ENCODE measurements around the gene OR10J5. TPM values are rescaled to one million over a fixed set of nuclear protein-coding genes. Genes with fewer than 3 reads are reported as not detected.
"Not testable (repeated sequence)": the region's sequence is repeated elsewhere in the genome, so short reads cannot be mapped to it uniquely, and the experiment has no call there.

Gene OR10J5, protein sequence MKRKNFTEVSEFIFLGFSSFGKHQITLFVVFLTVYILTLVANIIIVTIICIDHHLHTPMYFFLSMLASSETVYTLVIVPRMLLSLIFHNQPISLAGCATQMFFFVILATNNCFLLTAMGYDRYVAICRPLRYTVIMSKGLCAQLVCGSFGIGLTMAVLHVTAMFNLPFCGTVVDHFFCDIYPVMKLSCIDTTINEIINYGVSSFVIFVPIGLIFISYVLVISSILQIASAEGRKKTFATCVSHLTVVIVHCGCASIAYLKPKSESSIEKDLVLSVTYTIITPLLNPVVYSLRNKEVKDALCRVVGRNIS
- total RNA-seq: not detected
- long read RNA-seq: 0 reads

- ATAC-seq (no peak), DNase-seq (no peak)
- intact Hi-C loops (cut with DNase I, micrococcal nuclease): no loop called here
Measured at GRCh38 chr1:159535907-159536306, at the start of gene OR10J5. Gene OR10J5, minus strand, starts transcription at chr1:159536007. Its CDS starts 0 bp downstream, at chr1:159536007.

- intact Hi-C loops (cut with DNase I, micrococcal nuclease): no loop called here
- ATAC-seq (no peak), DNase-seq (no peak)
Measured at GRCh38 chr1:159584536-159584935, 48.7 kb upstream of the OR10J5 start.

GRCh38 chr1:159581422-159581821, 45.6 kb upstream of the OR10J5 start:
- ATAC-seq: no peak
- DNase-seq: no peak
- intact Hi-C loops (cut with DNase I, micrococcal nuclease): no loop called here

- ATAC-seq (no peak), DNase-seq (no peak)
- intact Hi-C loops (cut with DNase I, micrococcal nuclease): no loop called here
Measured at GRCh38 chr1:159580340-159580739, 44.5 kb upstream of the OR10J5 start.

DNA sequence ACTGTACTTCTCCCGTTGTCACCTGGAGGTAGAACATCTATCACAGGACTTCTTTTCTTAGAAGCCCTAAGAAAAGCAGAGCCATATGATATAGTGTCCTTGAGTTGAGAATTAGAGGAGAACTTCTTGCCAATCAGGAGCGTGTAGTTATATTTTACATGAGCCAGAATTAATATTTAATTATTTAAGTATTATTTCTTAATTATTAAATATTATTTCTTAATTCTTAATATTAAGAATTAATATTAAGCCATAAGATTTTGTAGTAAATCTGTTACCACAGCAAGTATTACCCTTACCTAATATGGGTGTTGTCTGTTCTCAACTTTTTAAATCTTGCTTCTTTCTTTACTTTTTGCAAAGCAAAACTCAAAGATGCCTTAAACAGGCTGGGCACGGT, 41.6 kb upstream of the OR10J5 start:
- intact Hi-C loops (cut with DNase I, micrococcal nuclease): no loop called here
- DNase-seq (no peak), ATAC-seq (no peak)

DNA sequence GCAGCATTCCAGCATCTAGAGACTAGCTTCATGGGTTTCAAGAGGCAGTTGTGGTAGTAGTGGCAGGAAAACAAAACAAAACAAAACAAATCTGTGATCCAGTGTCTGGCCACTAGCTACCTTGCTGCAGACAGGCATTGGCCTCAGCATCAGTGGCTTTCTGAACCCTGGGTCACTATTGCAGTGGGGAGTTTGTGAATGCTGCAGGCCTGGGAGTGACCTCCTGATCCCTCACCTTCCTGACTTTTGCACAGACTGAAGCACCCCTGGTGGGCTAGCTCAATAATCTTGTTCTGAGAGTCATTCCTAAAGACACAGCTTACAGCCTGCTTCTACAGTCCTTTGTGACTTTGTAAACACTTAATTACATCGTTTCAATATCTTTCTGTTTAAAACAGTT, 26.9 kb upstream of the OR10J5 start:
- DNase-seq (no peak), ATAC-seq (no peak)

GRCh38 chr1:159561497-159561896, 25.7 kb upstream of the OR10J5 start:
- ATAC-seq: no peak
- no peak for DNase-seq
- intact Hi-C loops (cut with DNase I, micrococcal nuclease): no loop called here

More for the DNA sequence above, 26.9 kb upstream of the OR10J5 start:
- intact Hi-C loops (cut with DNase I, micrococcal nuclease): no loop called here

DNA sequence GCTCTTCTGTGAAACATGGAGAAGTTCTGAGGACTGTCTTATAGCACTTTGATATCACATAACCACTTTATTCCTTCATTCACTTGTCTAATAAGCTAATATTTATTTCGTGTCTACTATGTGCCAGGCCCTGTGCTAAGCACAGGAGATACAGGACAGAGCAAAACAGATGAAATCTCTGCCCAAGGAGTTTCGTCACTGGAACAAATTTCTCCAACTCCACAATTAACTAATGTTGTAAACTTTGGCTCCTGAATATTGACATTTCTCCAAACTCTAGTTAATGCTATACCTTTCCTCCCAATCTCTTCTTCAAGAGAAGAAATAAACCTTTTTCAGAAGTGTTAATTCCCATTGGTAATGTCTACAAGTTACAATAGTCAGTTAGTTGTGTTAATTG, 24.8 kb upstream of the OR10J5 start:
- DNase-seq (no peak), ATAC-seq (no peak)
- intact Hi-C loops (cut with DNase I, micrococcal nuclease): no loop called here

GRCh38 chr1:159556931-159557369, 21.1 kb upstream of the OR10J5 start:
- no peak for DNase-seq
- no peak for ATAC-seq
- intact Hi-C loops (cut with DNase I, micrococcal nuclease): no loop called here

DNA sequence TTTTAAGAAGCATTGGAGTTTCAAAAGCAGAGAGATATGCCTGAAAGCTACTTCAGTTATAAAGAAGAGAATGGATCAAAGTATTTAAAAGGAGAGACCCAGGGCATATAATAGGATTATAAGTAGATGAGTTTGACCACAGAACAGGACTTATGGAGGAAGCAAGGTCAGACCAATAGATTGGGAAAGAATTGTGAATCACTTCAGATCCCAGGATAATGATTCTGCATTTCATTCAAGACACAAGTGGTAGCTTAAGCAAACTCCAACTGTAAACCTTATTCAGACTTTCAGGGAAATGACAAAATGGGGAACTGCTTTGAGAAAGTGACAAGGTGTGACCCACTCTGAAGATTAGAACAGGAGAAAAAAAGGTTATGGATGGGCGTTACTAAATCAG, 18.9 kb upstream of the OR10J5 start:
- no peak for ATAC-seq
- intact Hi-C loops (cut with DNase I, micrococcal nuclease): no loop called here
- DNase-seq: no peak

DNA sequence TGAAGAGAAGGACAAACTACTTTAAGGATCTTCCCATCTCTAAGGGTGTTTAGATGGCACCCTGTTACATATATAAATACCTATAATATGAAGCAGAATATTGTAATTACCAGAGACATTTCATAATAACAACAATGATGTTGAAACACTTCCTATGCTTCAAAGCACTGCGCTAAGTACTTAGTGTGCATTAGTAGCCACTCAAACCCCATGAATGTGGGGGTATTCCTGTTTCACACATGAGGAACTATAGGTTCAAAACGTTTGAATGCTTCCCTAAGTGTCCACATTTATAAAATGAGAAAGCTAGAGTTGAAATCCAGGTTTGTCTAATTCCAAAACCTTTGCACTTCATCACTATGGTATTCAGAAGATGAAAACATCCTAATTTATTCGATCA, 18.5 kb upstream of the OR10J5 start:
- DNase-seq (no peak), ATAC-seq (no peak)
- intact Hi-C loops (cut with DNase I, micrococcal nuclease): no loop called here

- DNase-seq (no peak), ATAC-seq (no peak)
- intact Hi-C loops (cut with DNase I, micrococcal nuclease): no loop called here
Measured at GRCh38 chr1:159548126-159548525, 12.3 kb upstream of the OR10J5 start.

DNA sequence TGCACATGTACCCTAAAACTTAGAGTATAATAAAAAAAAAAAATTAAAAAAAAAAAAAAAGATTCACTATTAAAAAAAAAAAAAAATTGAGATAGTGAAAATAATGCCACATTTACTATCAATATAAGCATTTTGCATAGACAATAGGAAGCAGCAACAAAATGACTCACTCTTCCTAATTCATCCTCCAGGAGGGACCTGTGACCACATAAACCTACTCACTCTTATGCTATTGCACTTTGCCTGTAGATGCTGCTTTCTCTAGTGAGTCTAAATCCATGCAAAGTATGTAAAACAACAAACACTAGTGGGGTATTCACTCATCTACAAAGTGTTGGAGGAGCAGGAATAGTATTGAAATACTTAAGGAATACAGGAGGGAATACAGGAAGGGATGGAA, 2.9 kb downstream of the OR10J5 start:
- DNase-seq: no peak
- intact Hi-C loops (cut with DNase I, micrococcal nuclease): no loop called here
- ATAC-seq: no peak

DNA sequence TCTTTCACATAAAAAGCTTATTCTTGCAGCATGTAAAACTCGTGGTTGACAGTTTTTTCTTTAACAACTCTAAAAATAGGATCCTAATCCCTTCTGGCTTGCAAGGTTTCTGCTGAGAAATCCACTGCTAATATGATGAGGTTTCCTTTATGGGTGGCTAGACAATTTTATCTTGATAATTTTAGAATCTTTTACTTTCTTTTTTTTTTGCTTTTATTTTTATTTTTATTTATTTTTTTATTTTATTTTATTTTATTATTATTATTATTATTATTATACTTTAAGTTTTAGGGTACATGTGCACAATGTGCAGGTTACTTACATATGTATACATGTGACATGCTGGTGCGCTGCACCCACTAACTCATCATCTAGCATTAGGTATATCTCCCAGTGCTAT, 11.0 kb downstream of the OR10J5 start:
- DNase-seq; intact Hi-C loops (cut with DNase I, micrococcal nuclease): not testable (repeated sequence)

DNA sequence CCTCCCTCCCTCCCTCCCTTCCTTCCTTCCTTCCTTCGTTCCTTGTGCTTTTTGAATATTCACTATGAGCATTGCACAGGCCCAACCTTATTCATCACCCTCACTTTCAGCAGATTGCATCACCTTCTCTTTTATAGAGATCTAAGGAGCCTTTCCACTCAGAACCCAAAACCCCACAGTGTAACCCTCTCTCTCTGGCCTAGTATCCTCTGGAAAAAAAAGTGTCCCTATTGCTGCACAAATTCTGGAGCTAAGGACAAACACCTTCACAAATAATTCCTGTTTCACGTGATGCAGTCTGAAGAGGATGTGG, 25.6 kb downstream of the OR10J5 start:
- intact Hi-C loops (cut with DNase I, micrococcal nuclease): no loop called here
- DNase-seq (no peak), ATAC-seq (no peak)

More for the DNA sequence above, 11.0 kb downstream of the OR10J5 start:
- not testable (repeated sequence) for ATAC-seq

DNA sequence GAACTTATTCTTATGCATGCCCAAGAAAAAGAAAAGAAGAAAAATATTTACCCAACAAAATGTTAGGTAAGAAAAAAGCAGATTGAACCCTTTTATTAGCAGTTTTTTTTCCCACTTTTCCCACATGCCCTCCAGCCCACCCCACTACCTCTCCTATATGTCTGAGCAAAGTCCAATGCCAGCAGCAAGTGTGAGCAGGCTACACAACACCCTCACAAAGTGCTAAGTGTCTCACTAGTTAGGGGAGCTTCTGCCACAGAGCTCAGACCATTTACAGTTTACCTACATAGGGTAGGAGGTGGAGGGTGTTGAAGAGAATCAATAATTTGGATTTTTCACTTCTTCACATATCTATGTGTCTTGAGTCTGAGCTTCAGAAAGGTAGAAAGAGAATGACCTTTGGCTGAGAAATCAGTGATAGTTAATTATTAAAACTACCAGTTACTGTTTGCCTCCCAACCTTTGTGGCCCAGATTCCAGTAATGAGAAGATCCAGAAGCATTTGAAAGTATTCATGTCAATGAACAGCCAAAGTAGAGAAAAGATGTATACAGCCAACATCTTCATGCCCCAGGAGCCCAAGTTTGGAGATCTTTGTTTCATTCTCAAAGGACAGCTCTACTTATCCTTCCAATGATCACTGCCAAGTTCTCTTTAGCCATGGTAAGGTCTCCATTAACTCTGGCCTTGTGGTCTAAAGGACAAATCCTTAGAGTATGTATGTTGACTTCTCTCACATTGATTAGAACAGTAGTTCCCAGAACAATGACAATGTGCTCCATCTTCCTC, 26.2 kb downstream of the OR10J5 start:
- intact Hi-C loops (cut with DNase I, micrococcal nuclease): no loop called here
- DNase-seq (no peak), ATAC-seq (no peak)

DNA sequence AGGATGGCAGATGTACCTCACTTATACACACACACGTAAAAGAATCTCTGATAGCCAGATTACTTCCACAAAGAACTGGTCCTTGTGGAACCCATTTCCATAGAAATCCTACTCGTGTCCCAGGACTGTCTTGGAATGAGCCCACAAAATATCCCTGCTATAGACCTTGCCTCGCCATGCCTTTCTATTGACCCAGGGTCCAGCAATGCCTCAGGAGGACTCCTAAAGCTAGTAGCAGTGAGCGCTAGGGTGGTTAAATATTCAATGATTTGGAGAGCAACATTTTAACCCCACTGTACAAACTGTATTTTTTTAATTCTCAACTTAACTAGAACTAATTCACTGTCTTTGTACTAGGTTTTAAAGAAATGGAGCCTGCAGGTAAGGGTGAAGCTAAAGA, 26.9 kb downstream of the OR10J5 start:
- ATAC-seq: no peak
- intact Hi-C loops (cut with DNase I, micrococcal nuclease): no loop called here
- no peak for DNase-seq

DNA sequence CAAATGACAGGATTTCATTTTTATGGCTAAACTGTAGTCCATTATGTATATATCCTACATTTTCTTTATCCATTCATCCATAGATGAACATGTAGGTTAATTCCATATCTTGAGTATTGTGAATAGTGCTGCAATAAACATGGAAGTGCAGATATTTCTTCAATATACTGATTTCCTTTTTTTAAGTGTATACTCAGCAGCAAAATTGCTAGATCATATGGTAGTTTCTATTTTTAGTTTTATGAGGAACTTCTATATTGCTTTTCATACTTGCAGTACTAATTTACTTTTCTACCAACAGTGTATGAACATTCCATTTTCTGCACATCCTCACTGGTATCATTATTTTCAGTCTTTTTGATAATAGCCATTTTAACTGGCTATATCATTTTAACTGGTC, 30.1 kb downstream of the OR10J5 start:
- intact Hi-C loops (cut with DNase I, micrococcal nuclease): no loop called here
- DNase-seq: no peak
- ATAC-seq: no peak

DNA sequence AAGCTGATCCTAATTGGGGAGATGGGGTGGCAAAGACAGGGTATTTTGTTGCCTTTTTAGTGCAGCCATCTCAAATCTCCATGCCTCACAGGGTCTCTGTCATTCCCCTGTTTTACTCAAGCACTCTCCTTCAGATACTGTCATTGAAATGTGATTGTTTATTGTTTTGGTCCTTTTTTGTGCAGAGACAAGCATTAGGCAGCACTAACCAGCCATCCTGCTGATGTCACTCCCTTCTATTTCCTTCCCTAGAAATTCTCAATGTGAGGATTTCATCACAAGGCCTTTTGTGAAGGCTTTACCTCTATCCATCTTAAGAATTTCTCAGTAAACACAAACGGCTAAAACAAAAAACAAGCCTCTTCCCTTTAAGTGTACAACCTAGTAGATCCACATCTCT, 34.7 kb downstream of the OR10J5 start:
- no peak for DNase-seq
- intact Hi-C loops (cut with DNase I, micrococcal nuclease): no loop called here
- ATAC-seq: no peak

GRCh38 chr1:159494513-159495210, 41.1 kb downstream of the OR10J5 start:
- ATAC-seq; intact Hi-C loops (cut with DNase I, micrococcal nuclease); DNase-seq: not testable (repeated sequence)
